K562 (cell line): Measurements from ENCODE around the gene SHANK2. TPM values are rescaled to one million over a fixed set of nuclear protein-coding genes. Genes with fewer than 3 reads are reported as not detected.

Experiments used
- RCOR1 ChIP-seq, 2 experiments: IDR thresholded peaks; 2 replicates each; pipeline ENCODE4 v1.6.1; 2012; ENCODE audit warnings: low read depth in 2 of 2, low read length in 2 of 2, borderline replicate concordance in 1 of 2, improper control_type of control experiment in 1 of 2
- RUNX1 ChIP-seq: sonication (generic); IDR thresholded peaks from 2 replicates; pipeline ENCODE4 v1.6.1; 2016; ENCODE audit warnings: antibody characterized with exemption, low read depth
- TAF15 ChIP-seq: fragments of 200-400 bp; formaldehyde crosslinking; IDR thresholded peaks from 2 replicates; pipeline ENCODE4 v1.6.1; 2017; ENCODE audit warnings: mild to moderate bottlenecking, low read depth, low read length, moderate library complexity
- ZNF785 ChIP-seq: fragments of 250-450 bp; sonication (Bioruptor Pico); IDR thresholded peaks from 2 replicates; pipeline ENCODE4 v1.4.0; 2020; ENCODE audit warnings: mild to moderate bottlenecking
- polyA plus RNA-seq, 8 experiments: library from polyadenylated mRNA; depleted of rRNA in 4 of 8; stranded (reverse) in 5 of 8; unstranded in 3 of 8; fragments of >200 nt; fragmentation: Nextera tagmentation in 2 of 8; fragmentation: Illumina TruSeq in 1 of 8; extraction: Ambion mirVana in 2 of 8; extraction: Trizol in 1 of 8; gene quantifications; 2 replicates each; pipeline versions ENCODE4 v1.2.1 to v1.2.3, GENCODE V29; 2011 to 2014; ENCODE audit warnings: inconsistent platforms in 1 of 8, missing spikeins in 1 of 8
- total RNA-seq, 7 experiments: library from RNA; depleted of rRNA in 6 of 7; stranded (reverse); fragments of >200 nt in 6 of 7; fragmentation: Illumina TruSeq in 2 of 7; extraction: Trizol in 2 of 7; gene quantifications; 2 replicates each; pipeline versions ENCODE4 v1.2.1 to v1.2.3, GENCODE V29; 2011 to 2021; ENCODE audit warnings: low replicate concordance in 1 of 7
- TF ChIP-seq, protein P1 (sequence below), 2 experiments: fragments of 450-650 bp in 1 of 2; IDR thresholded peaks; 2 replicates each; pipeline ENCODE4 v1.6.1; 2011 to 2017; ENCODE audit warnings: low read depth in 2 of 2, antibody characterized with exemption in 1 of 2, borderline replicate concordance in 1 of 2, low read length in 1 of 2, mild to moderate bottlenecking in 1 of 2, mixed read lengths in 1 of 2; ENCODE audit not compliant: control insufficient read depth in 1 of 2
- TF ChIP-seq, protein P2 (sequence below): fragments of 250-450 bp; sonication (Bioruptor Pico); IDR thresholded peaks from 2 replicates; pipeline ENCODE4 v1.8.0; 2021; ENCODE audit warnings: moderate library complexity, mild to moderate bottlenecking, inconsistent platforms

SHANK2 gene
- total and polyA plus RNA-seq, 9 of the 15 experiments (the other 6 are each of a cell fraction or from before 2014, with no cell fraction given): 0.04 to 0.07 TPM; not detected in 7

- TF ChIP-seq, protein P1, sequence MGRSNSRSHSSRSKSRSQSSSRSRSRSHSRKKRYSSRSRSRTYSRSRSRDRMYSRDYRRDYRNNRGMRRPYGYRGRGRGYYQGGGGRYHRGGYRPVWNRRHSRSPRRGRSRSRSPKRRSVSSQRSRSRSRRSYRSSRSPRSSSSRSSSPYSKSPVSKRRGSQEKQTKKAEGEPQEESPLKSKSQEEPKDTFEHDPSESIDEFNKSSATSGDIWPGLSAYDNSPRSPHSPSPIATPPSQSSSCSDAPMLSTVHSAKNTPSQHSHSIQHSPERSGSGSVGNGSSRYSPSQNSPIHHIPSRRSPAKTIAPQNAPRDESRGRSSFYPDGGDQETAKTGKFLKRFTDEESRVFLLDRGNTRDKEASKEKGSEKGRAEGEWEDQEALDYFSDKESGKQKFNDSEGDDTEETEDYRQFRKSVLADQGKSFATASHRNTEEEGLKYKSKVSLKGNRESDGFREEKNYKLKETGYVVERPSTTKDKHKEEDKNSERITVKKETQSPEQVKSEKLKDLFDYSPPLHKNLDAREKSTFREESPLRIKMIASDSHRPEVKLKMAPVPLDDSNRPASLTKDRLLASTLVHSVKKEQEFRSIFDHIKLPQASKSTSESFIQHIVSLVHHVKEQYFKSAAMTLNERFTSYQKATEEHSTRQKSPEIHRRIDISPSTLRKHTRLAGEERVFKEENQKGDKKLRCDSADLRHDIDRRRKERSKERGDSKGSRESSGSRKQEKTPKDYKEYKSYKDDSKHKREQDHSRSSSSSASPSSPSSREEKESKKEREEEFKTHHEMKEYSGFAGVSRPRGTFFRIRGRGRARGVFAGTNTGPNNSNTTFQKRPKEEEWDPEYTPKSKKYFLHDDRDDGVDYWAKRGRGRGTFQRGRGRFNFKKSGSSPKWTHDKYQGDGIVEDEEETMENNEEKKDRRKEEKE (IDR thresholded peaks at IDR 0.05; ENCODE audit: borderline replicate concordance in 1 of 2, control insufficient read depth in 1 of 2, low read depth in 2 of 2, low read length in 1 of 2): no peak
- TF ChIP-seq RCOR1 (IDR thresholded peaks at IDR 0.05; ENCODE audit: borderline replicate concordance in 1 of 2, low read depth in 2 of 2, low read length in 2 of 2) (no peak), TAF15 (no peak), ZNF785 (CRISPR knock-in tag) (no peak), RUNX1 (no peak)
- TF ChIP-seq, protein P2, sequence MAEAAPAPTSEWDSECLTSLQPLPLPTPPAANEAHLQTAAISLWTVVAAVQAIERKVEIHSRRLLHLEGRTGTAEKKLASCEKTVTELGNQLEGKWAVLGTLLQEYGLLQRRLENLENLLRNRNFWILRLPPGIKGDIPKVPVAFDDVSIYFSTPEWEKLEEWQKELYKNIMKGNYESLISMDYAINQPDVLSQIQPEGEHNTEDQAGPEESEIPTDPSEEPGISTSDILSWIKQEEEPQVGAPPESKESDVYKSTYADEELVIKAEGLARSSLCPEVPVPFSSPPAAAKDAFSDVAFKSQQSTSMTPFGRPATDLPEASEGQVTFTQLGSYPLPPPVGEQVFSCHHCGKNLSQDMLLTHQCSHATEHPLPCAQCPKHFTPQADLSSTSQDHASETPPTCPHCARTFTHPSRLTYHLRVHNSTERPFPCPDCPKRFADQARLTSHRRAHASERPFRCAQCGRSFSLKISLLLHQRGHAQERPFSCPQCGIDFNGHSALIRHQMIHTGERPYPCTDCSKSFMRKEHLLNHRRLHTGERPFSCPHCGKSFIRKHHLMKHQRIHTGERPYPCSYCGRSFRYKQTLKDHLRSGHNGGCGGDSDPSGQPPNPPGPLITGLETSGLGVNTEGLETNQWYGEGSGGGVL (CRISPR knock-in tag): no peak
These were observed 36.9 kb downstream of the SHANK2 start (continued) for GRCh38 chr11:71215425-71215965.
